Dedifferentiated amniotic fluid mesenchymal stem cell (primary cell): Measurements from ENCODE around the gene RPL38.

Experiments used
- DNase-seq: peaks from one replicate; pipeline ENCODE4 v3.0.0-alpha.2; 2016; ENCODE audit errors: extremely low spot score

The RPL38 gene

GRCh38 chr17:74211141-74211911, 7.8 kb downstream of the RPL38 start:
- DNase-seq: no peak

GRCh38 chr17:74211912-74212208, 8.4 kb downstream of the RPL38 start:
- no peak for DNase-seq

GRCh38 chr17:74212209-74212912, 8.9 kb downstream of the RPL38 start:
- DNase-seq: no peak

GRCh38 chr17:74212913-74213791, 9.7 kb downstream of the RPL38 start, which contains the start of gene TTYH2:
Gene TTYH2, plus strand, starts transcription at chr17:74213571. Its CDS starts 17 bp downstream, at chr17:74213588.
- peak; percentile 82 for DNase-seq

GRCh38 chr17:74213861-74214391, 10.4 kb downstream of the RPL38 start:
- DNase-seq: no peak

GRCh38 chr17:74214484-74215341, 11.2 kb downstream of the RPL38 start:
- no peak for DNase-seq

GRCh38 chr17:74215342-74215727, 11.9 kb downstream of the RPL38 start:
- DNase-seq: no peak

- DNase-seq: no peak
Observed at GRCh38 chr17:74216505-74216904, 13.0 kb downstream of the RPL38 start.

- no peak for DNase-seq
Observed at GRCh38 chr17:74217037-74217730, 13.7 kb downstream of the RPL38 start.

- no peak for DNase-seq
Observed at GRCh38 chr17:74217888-74218287, 14.4 kb downstream of the RPL38 start.

GRCh38 chr17:74218436-74218835, 15.0 kb downstream of the RPL38 start:
- DNase-seq: no peak

GRCh38 chr17:74219576-74220133, 16.2 kb downstream of the RPL38 start:
- DNase-seq: no peak

- DNase-seq: no peak
Observed at GRCh38 chr17:74220219-74220618, 16.7 kb downstream of the RPL38 start.

GRCh38 chr17:74220946-74221818, 17.7 kb downstream of the RPL38 start:
- no peak for DNase-seq

- no peak for DNase-seq
Observed at GRCh38 chr17:74222399-74222798, 18.9 kb downstream of the RPL38 start.

- DNase-seq: no peak
Observed at GRCh38 chr17:74223901-74224300, 20.4 kb downstream of the RPL38 start.

GRCh38 chr17:74224959-74225725, 21.7 kb downstream of the RPL38 start:
- DNase-seq: no peak

- no peak for DNase-seq
Observed at GRCh38 chr17:74226252-74226651, 22.8 kb downstream of the RPL38 start.
